Activated CD8-positive, alpha-beta memory T cell treated with anti-CD3 and anti-CD28 coated beads, Interleukin-2, amount 50 U/mL, for 4 hours (primary cell): Measurements from ENCODE around the gene RHBDF2.

Source experiments
- DNase-seq: peaks from one replicate; pipeline ENCODE4 v3.0.0-alpha.2; 2020

RHBDF2 gene

GRCh38 chr17:76477576-76477975 is 23.6 kb downstream of the RHBDF2 start:
- no peak for DNase-seq

- DNase-seq: no peak
Measured at GRCh38 chr17:76476736-76477135, 24.5 kb downstream of the RHBDF2 start.

GRCh38 chr17:76475302-76475701 is 25.9 kb downstream of the RHBDF2 start:
- DNase-seq: no peak

GRCh38 chr17:76474894-76475293 is 26.3 kb downstream of the RHBDF2 start:
- no peak for DNase-seq

- DNase-seq: no peak
Measured at GRCh38 chr17:76474238-76474637, 27.0 kb downstream of the RHBDF2 start.

GRCh38 chr17:76473541-76473985 is 27.7 kb downstream of the RHBDF2 start:
- DNase-seq: no peak

GRCh38 chr17:76472726-76473125 is 28.5 kb downstream of the RHBDF2 start:
- no peak for DNase-seq

GRCh38 chr17:76472258-76472645 is 29.0 kb downstream of the RHBDF2 start:
- DNase-seq: no peak

GRCh38 chr17:76471498-76472257 is 29.5 kb downstream of the RHBDF2 start:
- no peak for DNase-seq

- no peak for DNase-seq
Measured at GRCh38 chr17:76469991-76470739, 31.1 kb downstream of the RHBDF2 start.

GRCh38 chr17:76469076-76469990 is 31.9 kb downstream of the RHBDF2 start:
- DNase-seq: no peak

GRCh38 chr17:76468634-76469010 is 32.6 kb downstream of the RHBDF2 start:
- no peak for DNase-seq

- DNase-seq: no peak
Measured at GRCh38 chr17:76467809-76468633, 33.2 kb downstream of the RHBDF2 start.

GRCh38 chr17:76467366-76467765 is 33.9 kb downstream of the RHBDF2 start, which contains the start of gene AANAT:
Gene AANAT, plus strand, starts transcription at chr17:76467603. Its CDS starts 1,144 bp downstream, at chr17:76468747.
- DNase-seq: no peak

- DNase-seq: no peak
Measured at GRCh38 chr17:76466775-76467130, 34.5 kb downstream of the RHBDF2 start.

- no peak for DNase-seq
Measured at GRCh38 chr17:76462556-76463290, 38.5 kb downstream of the RHBDF2 start.

- no peak for DNase-seq
Measured at GRCh38 chr17:76461765-76462555, 39.3 kb downstream of the RHBDF2 start.

GRCh38 chr17:76459674-76460073 is 41.5 kb downstream of the RHBDF2 start:
- no peak for DNase-seq

GRCh38 chr17:76458580-76459490 is 42.4 kb downstream of the RHBDF2 start:
- no peak for DNase-seq

- no peak for DNase-seq
Measured at GRCh38 chr17:76453431-76453743, 47.8 kb downstream of the RHBDF2 start.
